GM21576 (cell line): ENCODE measurements around the gene AUH.

Experiments
- ATAC-seq: cut with Tn5 transposase; IDR thresholded peaks from one replicate; pipeline ENCODE4 v1.9.1; 2021; ENCODE audit warnings: mild to moderate bottlenecking, moderate library complexity; ENCODE audit not compliant: unreplicated experiment

Gene AUH

DNA sequence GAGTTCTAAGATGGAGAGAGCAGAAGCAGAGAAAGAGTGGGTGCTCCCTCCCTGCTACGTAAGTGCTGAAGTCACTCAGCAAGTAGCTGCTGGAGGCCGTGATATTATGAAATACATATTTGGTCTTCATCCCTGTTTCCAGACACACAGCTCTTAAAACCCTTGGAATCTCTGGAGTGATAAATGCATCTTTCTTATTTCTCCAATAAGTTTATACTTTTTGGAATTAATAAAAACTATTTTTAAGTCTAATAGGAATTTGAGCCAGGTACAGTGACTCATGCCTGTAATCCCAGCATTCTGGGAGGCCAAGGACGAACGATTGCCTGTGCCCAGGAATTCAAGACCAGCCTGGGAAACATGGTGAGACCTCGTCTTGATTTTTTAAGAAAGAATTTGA lies 60.6 kb downstream of the AUH start:
- ATAC-seq = no peak

DNA sequence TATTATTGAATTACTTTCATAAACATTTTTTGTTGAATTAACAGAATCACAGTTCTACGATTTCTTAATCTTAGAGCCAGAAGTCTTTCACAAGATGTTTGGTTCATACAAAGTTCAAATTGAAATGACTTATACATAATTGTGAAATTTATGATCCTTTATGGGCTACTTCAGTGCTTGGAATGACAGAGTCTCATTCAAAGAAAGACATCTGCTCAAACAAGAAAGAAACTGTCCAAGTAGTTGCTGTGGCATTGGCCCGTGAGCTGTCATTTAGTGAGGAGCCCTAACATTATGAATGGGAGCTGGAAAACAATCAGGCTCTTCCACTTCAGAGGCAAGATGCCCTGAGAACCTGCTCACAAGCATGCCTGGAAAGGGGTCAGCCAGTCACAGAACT lies 63.4 kb downstream of the AUH start:
- ATAC-seq = no peak

DNA sequence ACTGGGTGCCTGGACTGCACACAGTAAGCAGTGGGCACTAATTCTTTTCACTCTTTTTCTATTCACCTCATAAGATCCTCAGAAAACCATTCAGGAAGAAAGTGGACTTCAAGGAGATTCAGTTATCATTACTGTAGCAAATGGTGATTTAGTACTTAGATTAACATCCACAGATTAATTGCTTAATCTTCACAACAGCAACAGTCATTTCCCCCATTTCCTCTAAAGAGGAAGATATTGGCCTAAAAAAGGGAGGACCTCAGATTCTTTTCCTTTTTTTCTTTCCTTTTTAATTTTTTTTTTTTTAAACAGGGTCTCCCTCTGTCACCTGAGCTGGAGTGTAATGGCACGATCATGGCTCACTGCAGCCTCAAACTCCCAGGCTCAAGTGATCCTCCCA lies 64.4 kb downstream of the AUH start:
- no peak for ATAC-seq

DNA sequence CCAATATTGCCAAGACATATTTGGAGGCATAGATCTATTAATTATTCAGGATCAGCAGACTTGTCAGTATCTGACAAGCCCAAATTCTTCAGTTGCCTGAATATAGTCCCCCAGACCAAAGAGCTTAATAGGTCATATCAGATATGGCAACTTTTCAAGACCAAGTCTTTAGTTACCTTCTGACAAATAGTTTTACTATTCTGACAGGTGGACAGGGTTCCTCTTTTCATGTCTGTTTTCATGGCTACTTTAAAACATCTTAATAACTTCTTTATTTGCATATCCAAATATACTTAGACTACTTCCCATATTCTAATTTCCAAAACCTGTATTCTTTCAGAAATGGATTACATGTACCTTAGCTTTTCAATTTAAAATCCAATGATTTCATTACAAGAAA lies 65.4 kb downstream of the AUH start:
- ATAC-seq = no peak

DNA sequence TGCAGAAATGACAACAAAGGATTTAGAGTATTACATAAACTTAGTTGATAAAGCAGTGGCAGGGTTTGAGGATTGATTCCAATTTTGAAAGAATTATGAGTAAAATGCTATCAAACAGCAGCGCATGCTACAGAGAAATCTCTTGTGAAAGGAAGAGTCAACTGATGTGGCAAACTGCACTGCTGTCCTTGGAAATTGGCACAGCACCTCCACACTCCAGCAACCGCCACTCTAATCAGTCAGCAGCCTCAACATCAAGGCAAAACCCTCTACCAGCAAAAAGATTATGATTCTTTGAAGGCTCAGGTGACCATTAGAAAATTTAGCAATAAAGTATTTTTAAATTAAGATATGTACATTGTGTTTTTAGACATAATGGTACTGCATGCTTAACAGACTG lies 66.4 kb downstream of the AUH start:
- ATAC-seq = no peak

DNA sequence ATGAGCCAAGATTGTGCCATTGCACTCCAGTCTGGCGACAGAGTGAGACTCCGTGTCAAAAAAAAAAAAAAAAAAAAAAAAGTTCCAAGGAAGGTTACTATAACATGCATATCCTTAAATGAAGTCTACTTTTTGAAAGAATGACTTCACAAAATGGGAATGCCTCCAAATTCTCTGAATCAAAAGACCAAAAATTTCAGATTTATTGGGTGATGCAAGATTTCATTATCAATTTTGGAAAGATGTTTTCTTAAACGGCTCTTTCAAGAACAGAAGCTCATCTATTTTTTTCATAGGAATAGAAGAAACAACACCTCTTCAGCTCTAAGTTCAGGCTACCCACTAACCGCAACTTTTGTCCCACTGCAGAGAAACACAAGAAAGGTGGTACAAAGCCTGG lies 69.9 kb downstream of the AUH start:
- ATAC-seq = no peak

DNA sequence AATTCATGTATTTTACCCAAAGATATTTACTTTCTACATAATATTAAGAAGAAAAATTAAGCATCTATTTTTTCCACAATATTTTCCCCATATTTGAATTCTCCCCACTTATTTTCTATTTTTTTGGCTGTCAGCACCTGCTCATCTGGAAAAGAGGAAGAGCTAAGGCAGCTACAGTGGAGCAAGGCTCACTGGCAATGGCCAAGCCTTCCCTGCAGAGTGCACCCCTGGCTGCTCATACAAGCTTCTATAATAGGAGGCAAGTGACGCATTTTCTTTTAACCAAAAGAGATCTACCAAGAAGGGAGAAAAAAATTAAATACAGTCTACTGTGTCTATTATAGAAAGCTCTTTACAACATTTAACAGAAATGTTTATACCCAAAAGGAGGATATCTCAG lies 72.5 kb downstream of the AUH start:
- no peak for ATAC-seq

DNA sequence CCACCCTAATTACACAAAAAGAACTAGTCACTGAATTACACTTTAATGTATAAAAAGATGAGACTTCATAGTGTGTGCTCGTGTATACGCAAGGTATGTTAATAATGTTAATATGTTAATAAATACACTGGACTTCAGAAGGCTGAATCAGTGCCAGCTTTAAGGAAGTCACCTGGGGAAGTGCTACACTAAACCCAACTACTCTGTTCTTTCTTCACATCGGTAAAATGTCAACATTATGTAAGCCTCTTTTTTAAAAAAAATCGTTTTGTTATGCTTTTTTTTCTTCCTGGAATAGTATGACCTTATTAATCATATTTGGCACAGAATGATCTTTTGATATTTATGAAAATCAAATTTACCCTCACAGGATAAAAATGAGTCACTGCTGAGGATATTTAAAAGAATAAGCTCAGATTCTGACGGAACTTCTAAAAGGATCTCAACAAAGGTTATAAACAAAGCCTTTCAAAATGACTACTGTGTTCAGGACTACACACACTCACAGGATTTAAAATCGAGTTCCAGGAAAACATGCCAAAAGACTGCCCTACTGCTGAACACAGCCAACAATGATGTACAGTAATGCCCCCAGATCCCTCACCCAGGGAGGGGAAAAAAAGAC lies 75.9 kb downstream of the AUH start:
- no peak for ATAC-seq

DNA sequence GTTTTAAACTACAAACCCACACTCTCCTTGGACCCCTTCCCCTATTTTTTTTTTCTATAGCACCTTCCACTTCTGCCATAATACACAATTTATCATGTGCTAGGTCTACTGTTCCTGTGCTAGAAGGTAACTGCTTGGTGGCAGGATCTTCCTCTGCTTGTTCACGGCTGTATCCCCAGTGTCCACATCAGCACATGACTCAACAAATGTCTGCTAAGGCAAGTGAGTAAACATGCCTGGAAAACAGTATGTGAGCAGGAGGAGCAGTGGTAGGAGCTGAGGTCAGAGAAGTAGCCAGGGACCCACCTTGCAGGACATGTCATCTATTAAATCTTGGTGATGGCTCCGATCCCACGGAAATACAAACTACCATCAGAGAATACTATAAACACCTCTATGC lies 79.4 kb downstream of the AUH start:
- ATAC-seq = no peak

DNA sequence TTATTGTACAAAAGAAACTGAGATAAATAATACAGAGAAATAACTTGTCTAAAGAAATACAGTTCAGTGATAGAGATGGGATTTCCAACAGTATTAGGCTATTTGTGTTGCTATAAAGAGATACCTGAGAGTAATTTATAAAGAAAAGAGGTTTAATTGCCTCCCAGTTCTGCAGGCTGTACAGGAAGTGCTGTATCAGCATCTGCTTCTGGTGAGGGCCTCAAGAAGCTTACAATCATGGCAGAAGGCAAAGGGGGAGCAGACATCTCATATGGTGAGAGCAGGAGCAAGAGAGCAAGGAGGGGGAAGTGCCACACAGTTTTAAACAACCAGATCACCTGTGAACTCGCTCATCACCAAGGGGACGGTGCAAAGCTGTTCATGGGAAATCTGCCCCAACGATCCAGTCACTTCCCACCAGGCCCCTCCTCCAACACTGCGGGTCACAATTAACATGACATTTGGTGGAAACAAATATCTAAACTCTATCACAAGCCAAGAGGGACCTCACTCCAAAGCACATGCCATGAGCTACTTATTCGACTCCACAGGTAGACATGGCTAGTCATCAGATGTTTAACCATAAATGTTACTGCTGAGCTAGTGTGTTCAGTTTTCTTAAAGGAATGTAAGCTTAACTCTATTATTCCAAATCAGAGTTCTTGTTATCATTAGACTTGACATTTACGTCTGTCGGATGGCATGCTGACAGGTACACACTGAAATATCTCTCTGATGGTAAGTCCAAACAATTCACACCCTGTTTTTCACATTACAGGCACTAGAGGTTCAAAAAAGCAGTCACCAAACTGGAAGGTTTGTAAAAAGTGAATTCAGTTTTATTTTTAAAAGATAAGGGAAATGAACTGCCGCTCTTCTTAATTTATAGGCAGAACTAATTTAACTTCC lies 82.2 kb downstream of the AUH start:
- ATAC-seq = no peak

DNA sequence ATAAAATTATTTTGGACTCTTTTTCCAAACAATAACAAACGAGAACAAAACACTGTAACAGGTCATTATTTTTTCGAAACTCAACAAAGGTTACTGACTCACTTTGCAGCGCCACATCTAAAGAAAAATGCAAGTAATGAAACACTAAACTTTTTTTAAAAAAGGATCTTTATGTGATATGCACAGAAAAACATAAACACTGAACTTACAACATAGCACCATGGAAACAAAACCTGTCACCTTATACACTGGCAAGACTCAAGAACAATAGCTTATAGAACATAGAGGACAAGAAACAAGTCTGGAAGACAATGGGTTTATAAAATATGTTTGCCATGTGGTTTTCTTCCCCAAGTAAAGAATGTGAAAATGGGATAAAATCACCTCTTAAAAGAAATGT lies 85.2 kb downstream of the AUH start:
- ATAC-seq = no peak

DNA sequence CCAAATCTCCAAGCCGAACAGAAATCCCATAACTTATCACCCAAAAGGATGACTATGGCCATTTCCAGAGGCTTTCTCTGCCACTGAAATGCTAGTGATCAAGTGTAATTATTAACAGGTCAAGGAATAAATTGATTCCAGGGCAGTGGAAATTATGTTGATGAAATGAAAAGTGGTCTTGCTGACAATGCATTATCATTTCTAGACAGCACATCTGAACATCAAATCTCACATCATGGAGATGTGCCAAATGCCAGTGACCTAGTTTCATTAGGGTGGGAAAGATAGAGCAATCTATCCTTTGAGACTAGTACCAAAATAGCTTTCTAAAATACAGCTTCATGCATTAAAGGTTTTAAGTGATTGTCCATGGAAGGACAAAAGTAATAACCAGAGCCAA lies 86.1 kb downstream of the AUH start:
- ATAC-seq = no peak

DNA sequence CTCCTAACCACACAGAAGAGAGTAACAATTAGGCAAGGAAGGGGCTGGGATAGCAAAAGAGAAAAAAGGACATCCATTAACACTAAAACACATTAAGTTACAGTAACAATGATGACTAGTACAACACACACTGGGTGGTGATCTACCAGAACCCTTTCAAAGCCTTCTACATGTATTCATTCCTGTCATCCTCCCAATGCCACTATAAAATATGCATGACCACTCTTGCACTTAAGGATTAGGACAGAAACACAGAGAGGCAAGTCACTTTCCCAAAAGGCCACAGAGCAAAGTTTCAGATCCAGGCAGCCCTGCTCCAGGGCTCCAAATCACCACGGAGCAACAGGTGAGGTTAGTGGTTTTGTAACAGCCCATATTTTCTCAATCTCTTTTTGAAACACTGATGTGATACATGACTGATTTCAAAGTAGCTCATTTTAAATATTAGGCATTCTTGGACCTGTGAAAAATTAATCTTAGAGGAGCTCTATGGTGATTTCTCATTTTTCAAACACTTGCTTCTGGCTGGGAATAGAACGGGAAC lies 86.7 kb downstream of the AUH start:
- no peak for ATAC-seq

DNA sequence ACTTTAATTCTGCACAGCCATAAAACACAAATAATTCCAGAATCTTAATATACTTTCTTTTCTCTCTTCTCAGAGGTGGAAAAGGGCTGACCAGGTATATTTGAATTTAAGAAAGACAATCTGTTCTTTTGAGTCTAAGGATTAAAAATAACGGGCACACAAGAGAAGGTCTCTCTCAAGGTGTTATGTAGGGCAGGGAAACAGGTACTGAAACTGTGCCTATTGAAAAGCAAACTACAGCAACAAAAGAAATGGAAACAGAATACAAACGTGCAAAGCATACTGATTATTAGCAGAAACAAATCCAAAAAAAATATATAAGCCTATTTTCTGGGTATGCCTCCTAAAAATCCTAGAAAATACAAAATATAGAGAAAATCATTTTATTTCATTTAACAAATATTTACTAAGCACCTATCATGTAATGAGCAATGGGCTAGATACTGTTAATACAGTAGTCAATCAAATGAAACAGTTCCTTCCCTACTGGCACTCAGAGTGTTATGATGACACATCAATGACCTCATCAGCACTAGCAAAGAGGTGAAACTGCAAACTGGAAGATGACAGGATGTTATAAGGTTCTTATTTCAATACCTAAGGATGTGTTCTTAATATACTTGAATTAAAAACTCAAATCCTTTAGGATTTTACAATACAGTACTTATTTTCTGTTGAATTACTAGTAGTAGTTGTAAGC lies 87.7 kb downstream of the AUH start:
- ATAC-seq = peak; percentile 60

DNA sequence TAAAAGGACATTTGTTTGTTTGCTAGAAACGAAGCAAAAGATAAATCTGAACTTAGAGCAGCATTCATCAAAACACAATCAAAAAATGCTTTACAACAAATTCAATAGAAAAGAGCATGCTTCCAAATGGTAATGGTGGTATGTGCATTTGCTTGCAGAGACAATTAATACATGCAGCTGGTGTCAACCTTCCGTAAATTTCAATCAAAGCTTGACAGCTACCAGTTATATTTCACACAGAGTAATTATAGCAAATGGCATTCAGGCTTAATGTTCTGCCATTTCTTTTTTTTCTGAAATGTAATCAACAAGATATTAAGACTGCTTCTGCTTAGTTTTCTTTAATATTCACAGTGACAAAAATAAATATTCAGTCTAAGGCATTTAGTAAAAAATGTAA lies 90.6 kb downstream of the AUH start:
- ATAC-seq = no peak

DNA sequence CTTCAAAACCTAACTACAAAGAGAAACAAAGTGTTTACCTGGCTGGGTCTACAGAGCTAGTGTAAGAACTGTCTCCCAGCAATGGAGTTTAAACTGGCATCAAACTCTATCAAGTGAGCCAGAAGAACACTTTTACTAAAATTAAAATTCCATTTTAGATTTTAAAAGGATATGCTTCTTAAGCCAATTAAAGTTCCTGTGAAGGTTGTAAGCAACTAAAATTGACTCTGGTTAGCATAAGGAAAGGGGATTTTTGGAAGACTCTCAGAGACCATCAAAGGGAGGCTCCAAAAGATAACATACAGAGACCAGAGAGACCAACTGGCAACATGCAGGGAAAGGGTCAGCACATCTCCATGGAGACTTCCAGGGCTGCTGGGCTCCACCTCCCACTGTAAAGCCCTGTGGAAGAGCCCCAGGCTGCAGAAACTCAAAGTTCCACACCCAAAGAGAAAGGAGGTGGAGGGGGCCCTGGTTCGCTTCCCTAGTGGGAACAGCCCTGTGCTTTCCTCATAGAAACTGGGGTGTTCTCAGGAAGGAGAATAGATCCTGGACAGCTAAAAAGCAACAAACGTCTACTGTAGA lies 91.7 kb downstream of the AUH start:
- no peak for ATAC-seq

DNA sequence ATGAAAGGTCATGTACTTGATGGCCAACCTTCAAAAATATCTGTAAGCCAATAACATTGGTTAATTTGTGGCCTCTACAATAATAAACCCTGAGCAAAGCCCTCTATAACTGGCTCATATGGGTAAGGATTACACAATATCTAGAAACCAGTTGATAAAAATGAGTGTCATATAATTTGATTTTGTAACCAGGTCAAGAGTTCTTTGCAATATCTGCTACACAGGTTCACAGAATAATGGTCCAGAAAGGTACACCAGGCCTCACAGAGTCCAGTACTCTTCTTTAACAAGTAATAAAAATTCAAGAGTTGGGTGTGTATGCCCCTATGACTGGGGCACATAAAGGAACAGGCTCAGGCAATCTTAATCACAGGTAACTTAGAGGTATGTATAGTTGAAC lies 95.3 kb downstream of the AUH start:
- ATAC-seq = no peak

DNA sequence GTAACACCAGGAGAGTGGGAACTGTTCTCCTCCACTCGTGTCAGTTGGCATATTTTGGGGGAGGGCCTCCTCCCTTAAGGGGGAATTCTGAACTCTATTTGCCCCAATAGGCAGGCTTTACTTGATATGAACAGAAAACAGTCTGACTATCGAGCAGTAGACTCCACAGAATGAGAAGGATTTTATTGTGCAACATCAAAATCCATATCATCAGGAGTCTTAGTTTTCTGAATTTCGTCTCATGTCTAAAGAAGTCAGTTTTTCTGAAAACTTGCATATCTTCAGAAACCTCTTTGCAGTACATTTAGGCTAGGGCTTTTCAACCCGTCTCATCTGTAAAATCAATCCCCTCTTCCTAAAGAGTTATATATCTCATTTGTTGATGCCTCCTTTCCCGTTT lies 96.2 kb downstream of the AUH start:
- ATAC-seq = no peak

DNA sequence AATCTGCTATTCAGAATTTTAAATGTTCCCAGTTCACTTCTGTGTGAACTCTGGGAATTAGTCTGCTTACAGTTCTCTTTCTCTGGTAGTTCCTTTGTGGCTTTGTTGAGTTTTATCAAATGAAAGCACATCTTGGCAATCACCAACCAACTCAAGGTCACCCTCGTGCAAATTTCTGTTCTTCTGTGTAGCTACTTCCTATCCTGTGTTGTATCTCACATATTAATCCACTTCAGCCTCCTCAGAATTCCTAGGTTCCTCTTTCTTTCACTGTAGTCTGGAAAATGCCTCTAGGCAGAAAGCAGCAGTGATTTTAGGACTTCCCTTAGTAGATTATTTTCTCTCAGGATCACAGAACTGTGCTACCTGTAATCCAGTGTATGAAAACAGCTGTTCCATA lies 100.3 kb downstream of the AUH start:
- no peak for ATAC-seq

DNA sequence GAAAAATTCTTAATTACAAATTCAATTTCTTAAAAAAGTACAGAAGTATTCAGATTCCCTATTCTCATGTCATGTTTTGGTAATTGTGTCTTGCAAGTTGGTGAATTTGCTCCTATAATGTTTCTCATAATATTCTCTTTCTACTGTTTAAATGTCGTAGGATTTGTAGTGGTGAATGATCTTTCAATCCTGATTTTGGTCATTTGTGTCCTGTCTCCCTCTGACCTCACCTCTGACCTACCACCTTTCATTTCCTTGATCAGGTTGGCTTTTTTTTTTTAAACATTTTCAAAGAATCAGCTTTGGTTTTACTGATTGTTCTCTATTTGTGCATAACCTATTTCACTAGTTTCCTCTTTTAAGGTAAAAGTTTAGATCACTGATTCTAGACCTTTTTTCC lies 102.6 kb downstream of the AUH start:
- no peak for ATAC-seq

DNA sequence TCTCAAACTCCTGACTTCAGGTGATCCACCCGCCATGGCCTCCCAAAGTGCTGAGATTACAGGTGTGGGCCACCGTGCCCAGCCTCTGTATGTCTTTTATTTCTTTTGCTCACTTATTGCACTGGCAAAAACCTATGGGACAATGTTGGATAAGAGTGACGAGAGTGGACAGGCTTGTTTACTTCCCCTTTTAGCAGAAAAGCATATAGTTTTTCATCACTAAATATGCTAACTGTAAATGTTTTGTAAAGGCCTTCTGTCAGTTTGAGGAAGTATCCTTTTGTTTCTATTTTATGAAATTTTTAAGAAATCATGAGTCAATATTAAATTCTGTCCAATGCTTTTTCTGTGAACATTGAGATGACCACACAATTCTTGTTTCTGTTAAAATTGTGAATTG lies 103.3 kb downstream of the AUH start:
- no peak for ATAC-seq
